Cardiac fibroblast (primary cell): ENCODE data around the gene TM4SF18.

Source experiments
- DNase-seq, 2 donors: peaks; one replicate each; pipeline versions ENCODE4 v3.0.0 to v3.0.0-alpha.2; 2010; ENCODE audit warnings: low read depth in 2 of 2
- H3K4me3 ChIP-seq, 2 donors: replicated peaks in 1 of 2; 1 replicate in 1 of 2; 2 replicates in 1 of 2; pipeline ENCODE4 v1.5.1; 2011; ENCODE audit warnings: low read depth in 2 of 2, low read length in 2 of 2, mild to moderate bottlenecking in 2 of 2, moderate library complexity in 1 of 2
- TF ChIP-seq, protein P1 (sequence below): IDR thresholded peaks from one replicate; pipeline ENCODE4 v1.5.1; 2011; ENCODE audit warnings: low read depth, mild to moderate bottlenecking, low read length, inconsistent platforms

The TM4SF18 gene

DNA sequence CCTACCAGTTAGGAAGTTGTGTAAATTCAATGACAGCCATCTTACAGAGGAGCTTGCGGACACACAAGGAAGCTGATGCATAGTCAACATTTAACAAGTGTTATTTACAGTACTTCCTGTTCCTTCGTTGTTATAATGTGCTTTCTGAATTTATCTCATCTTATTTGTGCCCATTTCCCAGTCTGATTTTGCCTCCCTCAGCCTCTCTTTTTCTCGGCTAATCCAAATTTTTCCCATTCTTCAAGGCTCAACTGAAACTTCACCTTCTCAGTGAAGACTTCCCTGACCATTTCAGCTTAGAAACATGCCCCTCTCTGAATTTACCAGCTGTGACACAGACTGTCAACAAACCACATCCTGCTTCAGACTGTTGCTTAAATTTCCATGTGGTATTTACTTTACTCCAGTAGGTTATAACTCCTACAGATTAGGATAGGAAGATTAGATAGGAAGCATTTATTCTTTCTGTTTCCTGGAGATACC, 56.1 kb downstream of the TM4SF18 start:
- TF ChIP-seq, protein P1, sequence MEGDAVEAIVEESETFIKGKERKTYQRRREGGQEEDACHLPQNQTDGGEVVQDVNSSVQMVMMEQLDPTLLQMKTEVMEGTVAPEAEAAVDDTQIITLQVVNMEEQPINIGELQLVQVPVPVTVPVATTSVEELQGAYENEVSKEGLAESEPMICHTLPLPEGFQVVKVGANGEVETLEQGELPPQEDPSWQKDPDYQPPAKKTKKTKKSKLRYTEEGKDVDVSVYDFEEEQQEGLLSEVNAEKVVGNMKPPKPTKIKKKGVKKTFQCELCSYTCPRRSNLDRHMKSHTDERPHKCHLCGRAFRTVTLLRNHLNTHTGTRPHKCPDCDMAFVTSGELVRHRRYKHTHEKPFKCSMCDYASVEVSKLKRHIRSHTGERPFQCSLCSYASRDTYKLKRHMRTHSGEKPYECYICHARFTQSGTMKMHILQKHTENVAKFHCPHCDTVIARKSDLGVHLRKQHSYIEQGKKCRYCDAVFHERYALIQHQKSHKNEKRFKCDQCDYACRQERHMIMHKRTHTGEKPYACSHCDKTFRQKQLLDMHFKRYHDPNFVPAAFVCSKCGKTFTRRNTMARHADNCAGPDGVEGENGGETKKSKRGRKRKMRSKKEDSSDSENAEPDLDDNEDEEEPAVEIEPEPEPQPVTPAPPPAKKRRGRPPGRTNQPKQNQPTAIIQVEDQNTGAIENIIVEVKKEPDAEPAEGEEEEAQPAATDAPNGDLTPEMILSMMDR, result no peak
- DNase-seq, result peak; percentile 35 to 86
- peak overlapping the region in 1 of 2 donors; percentile 5 for H3K4me3 ChIP-seq

DNA sequence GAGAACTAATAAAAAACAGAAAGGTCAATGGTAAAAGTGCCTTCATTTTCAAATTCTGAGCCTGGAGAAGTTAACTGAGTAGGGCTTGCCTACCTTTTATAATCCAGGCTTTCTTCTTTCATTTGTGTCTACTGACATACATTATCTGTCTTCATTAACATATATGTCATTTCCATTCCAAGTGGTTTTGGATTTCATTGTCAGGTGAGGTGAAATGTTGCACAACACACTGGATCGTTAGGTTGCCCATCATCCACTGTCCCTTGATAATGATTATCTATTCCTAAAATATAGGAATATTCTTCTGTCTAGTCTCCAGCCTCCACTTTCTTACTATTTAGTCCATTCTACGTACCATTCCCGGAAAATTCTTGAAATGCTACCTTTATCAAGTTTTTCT, 56.8 kb downstream of the TM4SF18 start:
- H3K4me3 ChIP-seq, result no peak overlapping the region
- TF ChIP-seq, protein P1, result no peak
- no peak for DNase-seq

DNA sequence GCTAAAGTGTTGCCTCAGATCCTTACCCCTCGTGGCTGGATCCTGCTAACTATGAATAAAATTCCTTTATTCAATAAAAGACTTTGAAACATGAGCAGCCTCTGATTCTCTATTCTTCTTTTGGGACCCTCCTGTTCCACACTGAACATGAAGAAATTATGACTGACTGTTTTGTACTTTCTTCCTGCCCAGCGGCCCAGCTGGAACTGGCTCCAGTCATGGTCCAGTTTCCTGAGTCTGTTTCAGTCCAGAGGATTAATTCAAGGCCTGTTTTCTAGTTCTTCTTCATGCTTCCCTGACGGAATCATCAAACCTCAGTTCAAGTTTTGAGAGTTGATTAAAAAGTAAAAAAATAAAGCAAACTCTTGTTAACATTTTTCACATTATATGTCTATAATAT, 59.2 kb downstream of the TM4SF18 start:
- no peak for DNase-seq
- TF ChIP-seq, protein P1, result no peak
- H3K4me3 ChIP-seq, result no peak overlapping the region

DNA sequence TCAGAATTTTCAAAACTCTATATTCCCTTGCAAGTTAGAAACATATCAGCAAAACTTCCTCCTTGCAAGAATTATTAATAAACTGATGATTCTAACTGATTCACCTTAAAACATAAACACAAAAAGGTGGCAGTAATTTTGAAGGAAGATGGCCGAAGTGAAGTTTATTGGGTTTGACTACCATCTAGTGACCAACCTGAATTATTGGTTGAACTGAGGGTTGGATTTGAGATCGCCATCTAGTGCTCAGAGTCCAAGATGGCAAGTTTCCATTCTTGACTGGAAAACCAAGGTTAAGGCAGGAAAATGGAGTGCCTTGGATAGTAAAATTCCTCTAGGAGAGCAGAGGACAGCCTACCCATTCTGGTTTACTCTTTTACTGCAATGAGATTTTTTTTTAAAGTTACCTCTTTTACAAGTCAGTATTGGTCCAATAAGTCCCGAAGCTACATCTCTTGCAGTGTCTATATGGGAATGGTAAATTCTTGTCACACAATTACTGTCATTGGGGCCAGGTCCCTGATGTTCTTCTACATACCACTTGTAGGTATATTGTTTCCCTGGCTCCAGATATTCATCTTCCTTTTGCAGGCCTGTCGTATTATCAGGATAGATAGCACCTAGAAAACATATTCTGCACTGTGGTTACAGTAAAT, 60.2 kb downstream of the TM4SF18 start:
- TF ChIP-seq, protein P1, result peak; percentile 92
- peak; percentile 93 to 94 for DNase-seq

DNA sequence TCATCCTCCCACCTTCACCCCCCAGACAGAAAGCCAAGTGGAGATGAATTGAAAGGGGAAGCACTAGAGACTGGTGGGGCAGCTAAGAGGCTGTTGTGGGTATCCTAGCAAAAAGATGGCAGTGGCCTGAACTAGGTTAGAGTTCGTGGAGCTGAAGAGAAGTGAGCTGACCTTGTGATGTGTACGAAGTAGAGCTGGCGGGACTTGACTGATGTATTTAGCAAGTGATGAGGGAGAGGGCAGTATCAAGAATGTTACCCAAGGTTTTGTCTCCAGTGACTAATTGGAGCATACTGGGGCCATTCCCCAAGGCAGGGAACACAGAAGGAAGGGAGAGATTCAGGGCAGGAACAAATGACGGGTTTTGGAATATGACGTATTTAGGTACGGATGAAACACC, 61.8 kb downstream of the TM4SF18 start:
- no peak for DNase-seq
- TF ChIP-seq, protein P1, result no peak
- no peak overlapping the region for H3K4me3 ChIP-seq

More for the DNA sequence above, 60.2 kb downstream of the TM4SF18 start:
- no peak overlapping the region for H3K4me3 ChIP-seq

DNA sequence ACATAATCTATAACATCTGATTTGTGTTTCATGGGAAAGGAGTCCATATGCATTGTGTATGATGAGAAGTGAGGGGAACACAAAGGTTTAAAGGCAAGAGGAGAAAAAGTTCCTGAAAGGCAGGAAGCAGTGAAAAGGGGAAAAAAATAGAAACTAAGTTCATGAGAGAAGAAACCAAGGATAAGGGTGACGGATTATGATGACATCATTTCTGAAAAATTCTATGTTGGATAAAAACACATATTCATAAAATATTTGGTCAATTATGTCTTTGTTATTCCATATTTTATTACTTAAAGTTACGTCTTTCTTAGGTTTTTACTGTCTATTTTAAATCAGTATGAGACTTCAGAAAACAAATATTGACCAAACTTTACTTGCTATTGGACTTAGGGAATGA, 63.3 kb downstream of the TM4SF18 start:
- no peak overlapping the region for H3K4me3 ChIP-seq
- peak in 1 of 2 donors; percentile 46 for DNase-seq
- TF ChIP-seq, protein P1, result no peak

DNA sequence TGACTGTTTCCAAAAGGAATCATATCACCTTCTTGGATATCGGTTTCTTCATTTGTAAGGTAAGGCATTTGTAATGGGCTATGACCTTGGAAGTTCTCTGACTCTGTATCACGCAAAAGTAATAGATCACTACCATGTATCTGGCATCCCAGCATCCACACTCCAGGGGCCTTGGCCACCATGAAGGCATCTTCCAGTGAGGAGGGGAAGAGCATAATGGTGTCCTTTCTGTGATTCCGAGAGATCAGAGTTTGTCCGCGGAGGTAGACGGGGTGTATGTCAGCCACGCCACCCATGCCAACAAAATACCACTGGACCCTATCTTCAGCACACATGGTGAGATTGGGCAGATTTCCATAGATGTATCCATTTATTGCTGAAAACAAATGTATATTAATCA, 63.7 kb downstream of the TM4SF18 start:
- TF ChIP-seq, protein P1, result no peak
- no peak overlapping the region for H3K4me3 ChIP-seq
- DNase-seq, result no peak
